Measurements from ENCODE around the gene CRTAP.
"Not testable (repeated sequence)": the region's sequence is repeated elsewhere in the genome, so short reads cannot be mapped to it uniquely, and the experiment has no call there.

CRTAP gene

DNA sequence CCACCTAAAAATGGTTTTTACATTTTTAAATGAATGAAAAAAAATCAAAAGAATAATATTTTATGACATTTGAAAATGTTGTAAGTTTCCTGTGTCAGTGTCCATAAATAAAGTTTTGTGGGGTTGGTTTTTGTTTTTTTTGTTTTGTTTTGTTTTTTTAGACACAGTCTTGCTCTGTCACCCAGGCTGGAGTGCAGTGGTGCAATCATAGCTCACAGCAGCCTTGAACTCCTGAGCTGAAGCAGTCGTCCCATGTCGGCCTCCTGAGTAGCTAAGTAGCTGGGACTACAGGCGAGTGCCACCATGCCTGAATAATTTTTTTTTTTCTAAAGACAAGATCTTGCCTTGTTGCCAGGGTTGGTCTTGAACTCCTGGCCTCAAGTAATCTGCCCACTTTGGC, 14.1 kb upstream of the CRTAP start:
- no peak for DNase-seq (ENCODE audit: low read depth)

DNA sequence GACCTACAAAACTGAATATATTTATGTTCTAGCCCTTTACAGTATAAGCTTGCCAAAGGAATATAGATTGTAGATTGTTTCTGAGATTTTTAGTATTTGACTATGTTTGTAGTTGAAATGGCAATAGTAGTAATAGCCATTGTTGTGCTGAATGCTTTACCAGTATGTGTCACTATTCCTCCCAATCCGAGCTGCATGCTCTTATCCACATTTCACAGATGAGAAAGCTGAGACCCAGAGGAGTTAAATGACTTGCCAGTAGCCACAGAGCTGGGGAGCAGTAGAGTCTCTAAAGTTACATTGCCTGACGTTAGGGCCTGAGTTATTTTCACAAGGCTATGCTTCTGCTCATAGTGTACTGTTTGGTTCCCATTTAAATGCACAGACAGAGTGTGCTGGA, 13.6 kb upstream of the CRTAP start:
- DNase-seq (ENCODE audit: low read depth), result no peak

DNA sequence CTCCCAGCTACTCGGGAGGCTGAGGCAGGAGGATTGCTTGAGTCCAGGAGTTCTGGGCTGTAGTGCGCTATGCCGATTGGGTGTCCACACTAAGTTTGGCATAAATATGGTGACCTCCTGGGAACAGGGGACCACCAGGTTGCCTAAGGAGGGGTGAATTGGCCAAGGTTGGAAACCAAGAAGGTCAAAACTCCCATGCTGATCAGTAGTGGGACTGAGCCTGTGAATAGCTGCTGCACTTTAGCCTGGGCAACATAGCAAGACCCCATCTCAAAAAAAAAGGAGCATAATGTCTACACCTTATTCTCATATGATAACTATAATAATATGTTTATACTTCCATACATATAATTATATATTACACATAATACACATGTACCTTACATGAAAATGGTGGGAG, 10.8 kb upstream of the CRTAP start:
- DNase-seq (ENCODE audit: low read depth), result no peak

- DNase-seq (ENCODE audit: low read depth), result no peak
Measured at GRCh38 chr3:33103480-33103879, 10.3 kb upstream of the CRTAP start.

DNA sequence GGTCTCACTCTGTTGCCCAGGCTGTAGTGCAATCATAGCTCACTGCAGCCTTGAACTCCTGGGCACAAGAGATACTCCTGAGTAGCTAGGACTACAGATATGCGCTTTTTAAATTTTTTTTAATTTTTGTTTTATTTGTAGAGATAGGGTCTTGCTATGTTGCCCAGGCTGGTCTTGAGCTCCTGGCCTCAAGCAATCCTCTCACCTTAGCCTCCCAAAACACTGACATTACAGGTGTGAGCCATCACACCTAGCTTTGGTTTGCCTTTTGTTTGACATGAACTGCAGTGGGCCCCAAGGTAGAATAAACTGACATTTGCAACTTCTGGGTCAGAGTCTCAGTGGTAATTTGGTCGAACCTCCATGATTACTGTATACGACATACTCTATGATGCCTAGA, 9.0 kb upstream of the CRTAP start:
- no peak for DNase-seq (ENCODE audit: low read depth)

- no peak for DNase-seq (ENCODE audit: low read depth)
Measured at GRCh38 chr3:33105341-33105948, 8.4 kb upstream of the CRTAP start.

DNA sequence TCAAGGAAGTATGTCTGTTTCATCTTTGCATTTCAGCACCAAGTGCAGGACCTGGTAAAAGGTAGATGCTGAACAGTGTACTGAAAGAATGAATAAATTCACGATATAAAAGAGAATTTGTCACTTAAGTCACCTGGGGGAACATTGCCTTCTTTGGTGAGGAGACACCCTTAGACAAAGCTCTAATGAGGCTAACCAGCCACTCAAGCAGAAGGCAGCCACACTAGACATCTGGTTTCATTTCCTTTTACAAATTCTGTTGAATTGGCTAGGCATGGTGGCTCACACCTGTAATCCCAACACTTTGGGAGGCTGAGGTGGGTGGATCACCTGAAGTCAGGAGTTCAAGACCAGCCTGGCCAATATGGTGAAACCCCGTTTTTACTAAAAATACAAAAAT, 7.0 kb upstream of the CRTAP start:
- DNase-seq (ENCODE audit: low read depth), result not testable (repeated sequence)

DNA sequence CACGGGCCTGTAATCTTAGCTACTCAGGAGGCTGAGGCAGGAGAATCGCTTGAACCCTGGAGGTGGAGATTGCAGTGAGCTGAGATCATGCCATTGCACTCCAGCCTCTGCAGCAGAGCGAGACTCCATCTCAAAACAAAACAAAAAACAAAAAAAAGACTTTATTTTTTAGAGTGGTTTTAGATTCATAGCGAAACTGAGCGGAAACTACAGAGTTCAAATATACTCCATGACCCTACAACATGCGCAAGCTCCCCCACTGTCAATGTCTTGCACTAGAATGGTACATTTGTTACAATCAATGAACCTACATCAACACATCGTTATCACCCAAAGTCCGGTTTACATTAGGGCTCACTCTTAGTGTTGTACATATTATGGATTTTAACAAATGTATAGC, 2.2 kb upstream of the CRTAP start:
- no peak for DNase-seq (ENCODE audit: low read depth)

DNA sequence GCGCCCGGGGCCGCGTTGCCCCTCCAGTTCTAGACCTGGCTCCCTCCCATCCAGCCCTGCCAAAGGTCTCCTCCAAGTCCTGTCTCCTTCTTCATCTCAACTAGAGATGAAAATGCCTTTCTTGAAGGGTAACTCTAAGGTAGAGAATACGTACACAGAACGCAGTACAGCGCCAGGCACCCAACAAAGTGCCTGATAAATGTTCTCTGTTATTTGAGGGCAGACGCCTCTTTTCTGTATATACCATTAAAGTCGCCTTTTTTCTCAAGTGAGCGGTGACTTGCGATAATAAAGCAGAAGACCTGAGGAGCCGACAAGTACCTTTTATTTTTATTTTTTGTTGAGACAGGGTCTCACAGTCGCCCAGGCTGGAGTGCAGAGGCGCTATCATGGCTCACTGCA, 809 bp downstream of the CRTAP start:
- DNase-seq (ENCODE audit: low read depth), result no peak

DNA sequence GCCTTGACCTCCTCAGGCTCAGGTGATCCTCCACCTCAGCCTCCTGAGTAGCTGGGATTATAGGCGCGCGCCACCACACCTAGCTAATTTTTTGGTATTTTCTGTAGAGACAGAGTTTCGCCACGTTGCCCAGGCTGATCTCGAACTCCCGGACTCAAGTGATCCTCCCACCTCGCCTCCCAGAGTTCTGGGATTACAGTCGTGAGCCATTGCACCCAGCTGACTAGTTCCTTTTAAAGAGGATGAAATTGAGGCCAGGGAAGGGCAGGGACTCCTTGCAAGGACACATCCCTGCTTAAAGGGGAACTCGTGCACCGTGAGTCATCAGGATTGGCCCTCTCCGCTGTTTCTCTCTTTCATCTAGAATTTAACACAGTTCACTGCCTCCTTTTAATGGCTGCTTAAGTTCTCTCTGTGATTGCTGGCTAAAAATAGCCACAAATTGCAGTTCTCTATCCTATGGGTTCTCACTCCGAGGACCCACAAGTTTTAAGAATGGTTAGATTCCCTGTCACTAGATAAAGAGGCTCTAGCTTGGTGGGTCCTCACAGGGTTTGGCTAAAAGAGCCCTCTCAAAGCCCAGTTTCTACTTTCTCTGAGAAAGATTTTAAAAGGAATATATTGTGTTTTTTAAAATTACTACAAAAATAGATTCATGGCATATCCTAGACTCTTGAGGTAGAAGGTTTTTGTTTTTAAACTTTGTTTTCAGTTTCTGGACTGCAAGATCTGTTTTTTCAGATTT, 1.4 kb downstream of the CRTAP start:
- DNase-seq (ENCODE audit: low read depth), result peak; percentile 90

DNA sequence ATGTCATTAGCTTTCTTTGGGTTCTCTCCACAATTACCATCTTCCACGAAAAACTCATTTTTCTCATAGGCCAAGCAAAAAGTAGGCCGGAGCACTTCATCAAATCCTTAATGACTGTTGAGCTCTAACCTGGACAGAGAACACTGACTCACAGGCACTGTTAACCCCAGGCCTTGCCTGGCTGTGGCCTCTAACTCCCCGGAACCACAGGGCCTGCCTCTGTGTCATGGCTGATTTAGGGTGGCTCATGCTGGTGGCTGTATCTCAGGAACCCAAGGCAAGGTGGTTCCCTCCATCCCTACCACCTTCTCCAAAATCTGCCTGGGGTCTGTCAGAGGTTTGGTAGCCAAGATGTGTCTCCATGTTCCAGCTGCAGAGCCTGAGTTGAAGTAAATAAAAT, 3.6 kb downstream of the CRTAP start:
- no peak for DNase-seq (ENCODE audit: low read depth)

DNA sequence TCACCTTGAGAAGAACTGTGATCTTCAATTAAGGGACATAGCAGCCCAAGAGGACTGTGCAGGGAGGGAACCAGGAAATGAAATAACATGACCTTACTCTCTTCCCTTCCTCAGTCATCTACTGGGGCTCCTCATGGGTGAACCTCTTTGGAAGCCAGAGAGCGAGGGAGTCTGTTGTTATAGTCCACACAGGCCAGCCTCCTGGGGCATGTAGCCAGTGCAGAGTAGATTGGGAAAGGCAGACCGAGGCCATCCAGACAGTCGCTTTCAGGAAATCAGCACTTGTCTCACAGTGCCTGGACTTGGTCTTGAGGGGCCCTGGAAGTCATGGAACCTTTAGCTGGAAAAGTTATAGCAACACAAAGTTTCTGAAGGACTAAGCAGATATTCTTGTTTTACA, 6.1 kb downstream of the CRTAP start:
- DNase-seq (ENCODE audit: low read depth), result no peak

DNA sequence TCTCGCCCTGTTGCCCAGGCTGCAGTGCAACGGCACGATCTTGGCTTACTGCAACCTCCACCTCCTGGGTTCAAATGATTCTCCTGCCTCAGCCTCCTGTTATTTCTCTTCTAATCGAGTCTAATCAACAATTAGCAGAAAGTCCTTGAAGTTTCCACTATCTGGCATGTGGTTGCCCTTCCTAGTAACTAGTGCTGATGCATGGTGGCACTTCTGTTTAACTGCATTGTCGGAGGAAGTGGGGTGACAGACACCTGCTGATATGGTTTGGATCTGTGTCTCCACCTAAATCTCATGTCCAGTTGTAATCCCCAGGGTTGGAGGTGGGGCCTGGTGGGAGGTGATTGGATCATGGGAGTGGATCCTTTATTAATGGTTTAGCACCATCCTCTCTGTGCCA, 9.2 kb downstream of the CRTAP start:
- DNase-seq (ENCODE audit: low read depth), result no peak

DNA sequence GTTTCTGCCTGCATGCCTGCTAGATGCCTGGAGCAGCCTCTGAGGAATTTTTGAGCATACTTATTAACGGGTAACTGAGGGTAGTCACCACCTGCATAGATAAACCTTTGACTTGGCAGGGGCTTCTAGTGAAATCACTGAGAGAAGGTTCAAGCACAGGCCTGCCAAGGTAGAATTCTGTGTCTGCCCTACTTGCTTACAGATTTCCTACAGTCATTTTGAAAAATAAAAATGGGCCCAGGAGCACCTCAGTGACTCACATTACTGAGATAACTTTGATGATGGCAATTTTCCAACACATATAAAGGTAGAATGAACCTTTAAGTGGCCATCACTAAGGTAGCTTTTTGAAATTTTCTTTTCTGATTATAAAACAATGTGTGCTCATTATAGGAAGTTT, 10.8 kb downstream of the CRTAP start:
- DNase-seq (ENCODE audit: low read depth), result no peak

DNA sequence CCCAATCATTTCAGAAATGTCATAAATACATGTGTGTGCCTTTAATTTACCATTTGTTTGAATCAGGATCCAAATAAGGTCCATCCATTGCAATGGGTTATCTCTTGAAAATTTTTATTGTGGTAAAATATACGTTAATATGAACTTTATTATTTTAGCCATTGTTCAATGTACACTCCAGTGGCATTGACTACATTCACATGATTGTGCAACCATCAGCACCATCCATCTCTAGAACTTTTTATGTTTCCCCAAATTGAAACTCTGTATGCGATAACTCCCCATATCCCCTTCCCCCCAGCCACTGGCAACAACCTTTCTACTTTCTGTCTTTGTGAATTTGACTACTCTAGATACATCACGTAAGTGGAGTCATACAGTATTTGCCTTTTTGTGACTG, 12.0 kb downstream of the CRTAP start:
- DNase-seq (ENCODE audit: low read depth), result no peak

- DNase-seq (ENCODE audit: low read depth), result no peak
Measured at GRCh38 chr3:33128706-33129105, 14.9 kb downstream of the CRTAP start.

DNA sequence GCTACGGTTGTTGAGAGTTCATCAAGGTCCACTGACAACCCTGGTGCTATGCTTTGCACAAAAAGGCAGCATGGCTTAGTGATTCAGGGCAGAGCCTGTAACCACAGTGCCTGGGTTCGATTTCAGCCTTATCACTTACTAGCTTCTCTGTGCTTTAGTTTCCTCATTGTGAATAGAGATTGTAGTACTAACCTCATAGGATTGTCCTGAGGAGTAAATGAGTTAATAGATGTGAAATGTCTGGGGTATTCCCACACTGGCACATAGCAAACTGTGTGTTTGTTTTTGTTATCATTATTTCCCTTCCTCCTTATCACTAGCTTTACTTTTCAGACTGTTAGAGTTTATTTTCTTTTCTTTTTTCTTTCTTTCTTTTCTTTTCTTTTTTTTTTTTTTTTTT, 16.3 kb downstream of the CRTAP start:
- no peak for DNase-seq (ENCODE audit: low read depth)

GRCh38 chr3:33131331-33132018, 17.7 kb downstream of the CRTAP start:
- DNase-seq (ENCODE audit: low read depth), result no peak

- no peak for DNase-seq (ENCODE audit: low read depth)
Measured at GRCh38 chr3:33132019-33132360, 18.2 kb downstream of the CRTAP start.

- no peak for DNase-seq (ENCODE audit: low read depth)
Measured at GRCh38 chr3:33134026-33134625, 20.3 kb downstream of the CRTAP start.

- no peak for DNase-seq (ENCODE audit: low read depth)
Measured at GRCh38 chr3:33137691-33138090, 23.9 kb downstream of the CRTAP start.

- DNase-seq (ENCODE audit: low read depth), result not testable (repeated sequence)
Measured at GRCh38 chr3:33139006-33139623, 25.3 kb downstream of the CRTAP start.

DNA sequence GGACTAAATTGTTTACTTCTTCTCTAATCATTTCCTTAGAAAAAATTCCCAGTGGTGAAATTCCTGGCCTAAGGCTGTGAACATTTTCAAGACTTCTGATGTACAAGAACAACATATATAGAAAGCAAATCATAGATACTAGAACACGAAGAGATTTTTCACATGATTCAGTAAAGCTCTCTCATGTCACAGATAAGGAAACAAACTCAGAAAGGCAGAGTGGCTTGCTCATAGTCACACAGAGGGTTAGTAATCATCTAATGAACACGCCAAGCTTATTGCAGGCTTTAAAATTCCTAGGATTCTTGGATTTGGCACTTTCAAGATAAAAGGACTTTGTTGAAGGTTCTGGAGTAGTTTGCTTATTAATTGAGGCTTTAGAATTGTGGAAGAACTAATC, 26.2 kb downstream of the CRTAP start:
- peak; percentile 14 for DNase-seq (ENCODE audit: low read depth)

Measured in non-pigmented ciliary epithelial cell (primary cell).